ENCODE results near the gene SHANK1.

SHANK1 gene

GRCh38 chr19:50729894-50730293, 10.3 kb upstream of the SHANK1 start:
- no peak for TF ChIP-seq POLR2AphosphoS5 (IDR thresholded peaks at IDR 0.05; ENCODE audit: low read depth, low read length)
- no peak for TF ChIP-seq PAX5 (IDR thresholded peaks at IDR 0.05; ENCODE audit: insufficient read depth, low read length, severe bottlenecking)
- no peak for TF ChIP-seq TAF1 (IDR thresholded peaks at IDR 0.05; ENCODE audit: low read depth, low read length)
- no peak for DNase-seq (ENCODE audit: insufficient read length, low spot score)
- no peak for FAIRE-seq

DNA sequence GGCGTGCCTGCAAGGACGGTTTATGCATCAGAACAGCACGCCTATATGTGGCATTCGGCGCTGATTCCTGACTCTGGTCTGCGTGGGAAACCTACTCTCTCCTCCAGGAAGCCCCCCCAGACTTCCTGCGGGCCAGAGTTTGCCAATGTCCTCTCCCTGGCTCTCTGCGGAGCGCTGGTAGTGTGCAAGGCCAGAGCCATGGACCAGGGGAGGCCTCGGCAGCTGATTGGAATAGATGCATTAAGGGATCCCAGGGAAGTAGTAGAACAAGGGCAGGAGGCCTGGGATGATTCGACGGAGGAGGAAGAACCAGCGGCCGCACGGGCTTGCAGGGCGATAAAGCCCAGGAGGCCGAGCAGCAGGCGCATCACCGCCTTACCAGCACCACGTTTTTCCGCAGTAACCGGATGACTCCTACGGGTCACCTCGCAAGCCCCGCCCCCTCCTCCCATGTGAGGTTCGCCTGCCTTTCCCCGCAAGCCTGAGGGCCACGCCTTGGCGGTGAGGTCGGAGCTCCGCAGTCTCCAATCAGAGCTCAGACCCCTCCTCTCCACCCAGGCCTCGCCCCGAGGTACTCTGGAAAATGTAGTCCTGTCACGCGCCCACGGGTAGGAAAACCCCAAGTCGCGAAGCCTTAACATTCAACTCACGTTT, 8.6 kb upstream of the SHANK1 start:
- DNase-seq (ENCODE audit: insufficient read length, low spot score) = no peak
- TF ChIP-seq SPI1 (IDR thresholded peaks at IDR 0.05; ENCODE audit: low read depth, low read length) (no peak), POLR2AphosphoS5 (IDR thresholded peaks at IDR 0.05; ENCODE audit: low read depth, low read length) (no peak), TAF1 (IDR thresholded peaks at IDR 0.05; ENCODE audit: low read depth, low read length) (no peak), POU2F2 (IDR thresholded peaks at IDR 0.05; ENCODE audit: low read depth, low read length) (no peak), PAX5 (IDR thresholded peaks at IDR 0.05; ENCODE audit: insufficient read depth, low read length, severe bottlenecking) (no peak), POLR2A (IDR thresholded peaks at IDR 0.05; ENCODE audit: low read depth, low read length) (no peak)
- no peak for FAIRE-seq

DNA sequence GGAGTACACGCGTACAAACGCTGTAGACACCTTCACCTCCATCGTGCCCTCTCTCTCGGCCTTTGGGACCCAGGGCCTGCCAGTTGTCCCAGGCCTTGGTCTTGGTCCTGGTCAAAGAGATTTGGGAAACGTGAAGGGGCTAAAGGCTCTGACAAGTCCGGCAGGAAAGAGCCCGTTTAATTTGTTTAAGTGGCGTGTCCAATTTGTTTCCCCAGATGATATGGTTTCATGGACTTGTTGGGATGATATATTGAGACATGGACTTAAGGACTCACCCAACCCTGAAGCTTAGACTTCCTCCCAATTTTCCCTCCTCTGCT, 6.3 kb upstream of the SHANK1 start:
- no peak for DNase-seq (ENCODE audit: insufficient read length, low spot score)

GRCh38 chr19:50725218-50725910, 5.8 kb upstream of the SHANK1 start:
- no peak for FAIRE-seq
- DNase-seq (ENCODE audit: insufficient read length, low spot score) = no peak
- TF ChIP-seq SPI1 (IDR thresholded peaks at IDR 0.05; ENCODE audit: low read depth, low read length) (no peak), PAX5 (IDR thresholded peaks at IDR 0.05; ENCODE audit: insufficient read depth, low read length, severe bottlenecking) (no peak), TAF1 (IDR thresholded peaks at IDR 0.05; ENCODE audit: low read depth, low read length) (no peak)

More for the DNA sequence above, 6.3 kb upstream of the SHANK1 start:
- no peak for FAIRE-seq
- TF ChIP-seq POLR2A (IDR thresholded peaks at IDR 0.05; ENCODE audit: low read depth, low read length) = no peak
- TF ChIP-seq POLR2AphosphoS5 (IDR thresholded peaks at IDR 0.05; ENCODE audit: low read depth, low read length) = no peak
- TF ChIP-seq PAX5 (IDR thresholded peaks at IDR 0.05; ENCODE audit: insufficient read depth, low read length, severe bottlenecking) = no peak
- TF ChIP-seq TAF1 (IDR thresholded peaks at IDR 0.05; ENCODE audit: low read depth, low read length) = no peak
- no peak for TF ChIP-seq SPI1 (IDR thresholded peaks at IDR 0.05; ENCODE audit: low read depth, low read length)
- TF ChIP-seq POU2F2 (IDR thresholded peaks at IDR 0.05; ENCODE audit: low read depth, low read length) = no peak

GRCh38 chr19:50724522-50725217, 5.1 kb upstream of the SHANK1 start:
- TF ChIP-seq POLR2AphosphoS5 (IDR thresholded peaks at IDR 0.05; ENCODE audit: low read depth, low read length) (no peak), TAF1 (IDR thresholded peaks at IDR 0.05; ENCODE audit: low read depth, low read length) (no peak), PAX5 (IDR thresholded peaks at IDR 0.05; ENCODE audit: insufficient read depth, low read length, severe bottlenecking) (no peak), SPI1 (IDR thresholded peaks at IDR 0.05; ENCODE audit: low read depth, low read length) (no peak), POLR2A (IDR thresholded peaks at IDR 0.05; ENCODE audit: low read depth, low read length) (no peak), POU2F2 (IDR thresholded peaks at IDR 0.05; ENCODE audit: low read depth, low read length) (no peak)
- DNase-seq (ENCODE audit: insufficient read length, low spot score) (peak; percentile 85), FAIRE-seq (peak; percentile 26)

GRCh38 chr19:50723735-50724521, 4.3 kb upstream of the SHANK1 start:
- DNase-seq (ENCODE audit: insufficient read length, low spot score) (no peak), FAIRE-seq (no peak)
- TF ChIP-seq POLR2AphosphoS5 (IDR thresholded peaks at IDR 0.05; ENCODE audit: low read depth, low read length) (no peak), PAX5 (IDR thresholded peaks at IDR 0.05; ENCODE audit: insufficient read depth, low read length, severe bottlenecking) (no peak), SPI1 (IDR thresholded peaks at IDR 0.05; ENCODE audit: low read depth, low read length) (no peak), POLR2A (IDR thresholded peaks at IDR 0.05; ENCODE audit: low read depth, low read length) (no peak)

GRCh38 chr19:50723069-50723468, 3.5 kb upstream of the SHANK1 start, which contains the start of gene CLEC11A:
Gene CLEC11A (plus strand): TSS chr19:50723364. CDS start chr19:50723526, 162 bp downstream.
- no peak for FAIRE-seq
- TF ChIP-seq PAX5 (IDR thresholded peaks at IDR 0.05; ENCODE audit: insufficient read depth, low read length, severe bottlenecking) (no peak), SPI1 (IDR thresholded peaks at IDR 0.05; ENCODE audit: low read depth, low read length) (no peak), POU2F2 (IDR thresholded peaks at IDR 0.05; ENCODE audit: low read depth, low read length) (no peak), POLR2A (IDR thresholded peaks at IDR 0.05; ENCODE audit: low read depth, low read length) (no peak), TAF1 (IDR thresholded peaks at IDR 0.05; ENCODE audit: low read depth, low read length) (no peak), POLR2AphosphoS5 (IDR thresholded peaks at IDR 0.05; ENCODE audit: low read depth, low read length) (no peak)
- DNase-seq (ENCODE audit: insufficient read length, low spot score) = no peak

DNA sequence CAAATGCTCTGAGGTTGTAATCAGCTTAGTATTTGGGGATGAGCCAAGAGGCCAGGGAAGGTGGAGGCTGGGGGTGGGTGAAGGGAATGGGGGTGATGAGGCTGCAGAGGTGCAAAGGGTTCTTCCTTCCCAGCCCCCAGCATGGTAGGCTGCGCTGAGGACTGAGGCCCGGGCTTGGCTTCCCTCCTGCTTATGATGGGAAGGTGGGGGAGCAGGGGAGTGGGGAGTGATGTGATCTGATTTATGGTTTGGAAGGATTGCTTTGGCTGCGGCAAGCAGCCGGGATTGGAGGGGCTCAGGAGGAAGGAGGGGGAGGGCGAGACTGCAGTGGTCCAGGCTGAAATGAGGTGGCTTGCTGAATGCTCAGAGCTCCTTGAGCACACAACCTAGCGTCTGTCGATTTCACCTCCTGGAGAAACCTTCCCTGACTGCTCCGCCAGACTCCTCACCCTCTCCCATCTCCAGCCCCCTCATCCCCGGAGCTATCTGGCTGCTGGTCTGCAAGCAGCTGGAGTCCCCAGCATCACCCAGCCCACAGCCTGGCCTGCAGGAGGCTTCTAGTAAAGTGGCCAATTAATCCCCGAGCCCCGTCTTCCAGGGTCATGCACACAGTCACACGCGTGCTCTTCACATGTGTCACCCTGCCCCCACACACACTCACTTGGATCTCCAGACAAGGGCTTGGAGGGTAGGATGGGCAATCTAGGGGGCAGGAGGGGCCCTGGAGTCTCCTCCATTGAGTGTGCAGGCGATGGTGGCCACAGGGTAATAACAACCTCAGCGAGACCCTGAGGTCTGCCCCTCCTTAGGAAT, 2.8 kb upstream of the SHANK1 start:
- FAIRE-seq = no peak
- no peak for TF ChIP-seq POLR2AphosphoS5 (IDR thresholded peaks at IDR 0.05; ENCODE audit: low read depth, low read length)
- TF ChIP-seq POU2F2 (IDR thresholded peaks at IDR 0.05; ENCODE audit: low read depth, low read length) = no peak
- TF ChIP-seq TAF1 (IDR thresholded peaks at IDR 0.05; ENCODE audit: low read depth, low read length) = no peak
- TF ChIP-seq PAX5 (IDR thresholded peaks at IDR 0.05; ENCODE audit: insufficient read depth, low read length, severe bottlenecking) = no peak
- no peak for TF ChIP-seq POLR2A (IDR thresholded peaks at IDR 0.05; ENCODE audit: low read depth, low read length)
- TF ChIP-seq SPI1 (IDR thresholded peaks at IDR 0.05; ENCODE audit: low read depth, low read length) = no peak
- DNase-seq (ENCODE audit: insufficient read length, low spot score) = no peak

Measured in GM12891 (cell line).